ENCODE measurements around the gene TRPT1.
A peak's percentile ranks its signal among the peaks of the same experiment; 100 is the strongest.

The TRPT1 gene

GRCh38 chr11:64233913-64234586, 8.1 kb upstream of the TRPT1 start, which contains the start of gene VEGFB:
TSS of gene VEGFB (plus strand) at chr11:64234584. CDS start at chr11:64234834, 250 bp downstream.
- Mint-ChIP-seq H3K36me3 (ENCODE audit: low read depth) (peaks cover 17% of the 10 kb centered on the region), H3K27ac (peak within 1 kb of the TSS; percentile 71), H3K9me3 (no peaks in the 10 kb centered on the region), H3K4me3 (peak within 1 kb of the TSS; percentile 87), H3K4me1 (ENCODE audit: low read depth) (peaks cover 35% of the 10 kb centered on the region), H3K27me3 (ENCODE audit: low read depth) (no peaks in the 10 kb centered on the region)
- DNase-seq (ENCODE audit: low spot score): peak; percentile 72

DNA sequence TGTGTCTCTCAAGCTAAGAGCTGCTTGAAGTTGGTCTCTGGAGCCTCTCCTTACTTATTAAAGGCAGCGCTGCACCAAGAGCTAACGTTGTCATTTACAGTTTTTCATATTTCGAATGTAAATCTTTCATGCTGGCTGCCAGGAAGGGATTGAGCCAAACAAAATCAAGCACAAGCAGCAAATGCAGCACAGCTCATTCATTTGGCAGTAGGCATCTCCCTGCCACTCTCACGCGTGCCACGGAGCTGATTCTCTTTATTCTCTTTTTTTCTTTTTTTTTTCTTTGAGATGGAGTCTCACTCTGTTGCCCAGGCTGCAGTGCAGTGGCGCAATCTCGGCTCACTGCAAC, 7.0 kb upstream of the TRPT1 start:
- Mint-ChIP-seq H3K4me3 (peak overlapping the region; percentile 69), H3K27ac (peak overlapping the region; percentile 53), H3K4me1 (ENCODE audit: low read depth) (peaks cover 34% of the 10 kb centered on the region), H3K27me3 (ENCODE audit: low read depth) (no peaks in the 10 kb centered on the region), H3K9me3 (no peaks in the 10 kb centered on the region), H3K36me3 (ENCODE audit: low read depth) (peaks cover 12% of the 10 kb centered on the region)
- no peak for DNase-seq (ENCODE audit: low spot score)

- Mint-ChIP-seq H3K27ac (peak overlapping the region; percentile 53), H3K36me3 (ENCODE audit: low read depth) (peaks cover 10% of the 10 kb centered on the region), H3K4me3 (peak overlapping the region; percentile 90), H3K4me1 (ENCODE audit: low read depth) (peaks cover 38% of the 10 kb centered on the region), H3K27me3 (ENCODE audit: low read depth) (no peaks in the 10 kb centered on the region), H3K9me3 (no peaks in the 10 kb centered on the region)
- no peak for DNase-seq (ENCODE audit: low spot score)
These were observed 6.4 kb upstream of the TRPT1 start for GRCh38 chr11:64232182-64232966.

DNA sequence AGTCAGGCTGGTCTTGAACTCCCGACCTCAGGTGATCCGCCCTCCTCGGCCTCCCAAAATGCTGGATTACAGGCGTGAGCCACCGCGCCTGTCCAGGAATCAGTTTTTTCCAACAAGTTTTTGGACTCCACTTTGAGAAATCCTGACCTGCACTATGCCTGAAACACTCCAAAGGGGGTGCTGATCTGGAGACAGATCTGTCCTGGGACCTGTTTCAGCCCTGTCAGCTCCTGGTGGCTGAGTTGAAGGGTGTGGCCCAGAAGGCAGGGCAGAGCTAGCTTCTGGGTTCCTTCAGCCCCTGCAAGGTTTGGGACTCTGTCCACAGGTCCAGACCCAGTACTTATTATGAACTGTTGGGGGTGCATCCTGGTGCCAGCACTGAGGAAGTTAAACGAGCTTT, 5.6 kb upstream of the TRPT1 start:
- H3K36me3 Mint-ChIP-seq (ENCODE audit: low read depth): peaks cover 6% of the 10 kb centered on the region
- H3K4me1 Mint-ChIP-seq (ENCODE audit: low read depth): peaks cover 37% of the 10 kb centered on the region
- no peak overlapping the region for H3K27ac Mint-ChIP-seq
- no peaks in the 10 kb centered on the region for H3K27me3 Mint-ChIP-seq (ENCODE audit: low read depth)
- peak overlapping the region; percentile 90 for H3K4me3 Mint-ChIP-seq
- no peaks in the 10 kb centered on the region for H3K9me3 Mint-ChIP-seq
- DNase-seq (ENCODE audit: low spot score): no peak

- H3K4me1 Mint-ChIP-seq (ENCODE audit: low read depth): peaks cover 37% of the 10 kb centered on the region
- H3K27me3 Mint-ChIP-seq (ENCODE audit: low read depth): no peaks in the 10 kb centered on the region
These were observed 5.0 kb upstream of the TRPT1 start for GRCh38 chr11:64230985-64231365.

DNA sequence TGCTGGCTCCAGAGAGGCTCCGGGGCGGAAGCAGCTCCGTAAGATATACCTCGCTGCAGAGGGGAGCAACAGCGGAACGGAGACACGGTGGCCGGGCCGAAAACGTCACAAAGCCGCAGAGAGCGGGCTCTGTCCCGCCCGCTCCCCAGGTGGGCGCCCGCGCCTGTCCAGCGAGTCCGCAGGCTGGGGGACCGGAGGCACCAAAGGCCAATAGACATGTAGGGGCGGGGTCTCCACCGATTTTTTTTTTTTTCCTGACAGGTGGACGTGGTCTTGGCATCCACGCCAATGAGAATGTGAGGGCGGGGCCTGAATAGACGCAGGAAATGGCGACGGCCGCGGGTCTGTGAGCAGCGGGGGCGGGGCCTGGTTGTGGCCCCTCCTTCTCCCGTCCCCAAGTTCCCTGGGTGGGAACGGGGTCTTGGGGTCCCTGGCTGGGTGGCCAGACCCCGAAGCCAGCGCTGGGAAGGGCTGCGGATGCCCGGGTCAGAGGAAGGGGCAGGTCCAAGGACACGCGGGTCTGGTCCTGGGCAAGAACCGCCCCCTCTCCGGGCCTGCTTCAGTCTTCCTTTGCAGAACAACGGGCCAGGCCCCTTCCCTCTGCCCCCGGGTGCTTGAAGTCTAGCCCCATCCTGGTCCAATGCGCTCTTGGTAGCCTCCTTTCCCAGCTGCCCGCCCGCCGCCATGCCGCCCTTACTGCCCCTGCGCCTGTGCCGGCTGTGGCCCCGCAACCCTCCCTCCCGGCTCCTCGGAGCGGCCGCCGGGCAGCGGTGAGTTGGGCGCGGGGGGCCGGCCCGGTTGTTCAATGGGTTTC, 4.4 kb upstream of the TRPT1 start, which contains the start of gene DNAJC4:
DNAJC4 (plus strand) TSS at position 378 of the 814 bp plus-strand sequence; CDS start at position 685, 307 bp downstream.
- Mint-ChIP-seq H3K9me3 (no peaks in the 10 kb centered on the region), H3K27ac (peak within 1 kb of the TSS; percentile 91), H3K4me3 (peak within 1 kb of the TSS; percentile 90), H3K27me3 (ENCODE audit: low read depth) (no peaks in the 10 kb centered on the region), H3K36me3 (ENCODE audit: low read depth) (peaks cover 6% of the 10 kb centered on the region), H3K4me1 (ENCODE audit: low read depth) (peaks cover 33% of the 10 kb centered on the region)
- peak; percentile 92 for DNase-seq (ENCODE audit: low spot score)

More at GRCh38 chr11:64230985-64231365, 5.0 kb upstream of the TRPT1 start:
- DNase-seq (ENCODE audit: low spot score): no peak
- peak overlapping the region; percentile 66 for H3K27ac Mint-ChIP-seq
- H3K9me3 Mint-ChIP-seq: no peaks in the 10 kb centered on the region
- peak overlapping the region; percentile 90 for H3K4me3 Mint-ChIP-seq
- H3K36me3 Mint-ChIP-seq (ENCODE audit: low read depth): peaks cover 6% of the 10 kb centered on the region

GRCh38 chr11:64229744-64230170, 3.8 kb upstream of the TRPT1 start:
- peaks cover 5% of the 10 kb centered on the region for H3K36me3 Mint-ChIP-seq (ENCODE audit: low read depth)
- peaks cover 35% of the 10 kb centered on the region for H3K4me1 Mint-ChIP-seq (ENCODE audit: low read depth)
- H3K27ac Mint-ChIP-seq: peak overlapping the region; percentile 91
- no peaks in the 10 kb centered on the region for H3K9me3 Mint-ChIP-seq
- H3K27me3 Mint-ChIP-seq (ENCODE audit: low read depth): no peaks in the 10 kb centered on the region
- DNase-seq (ENCODE audit: low spot score): no peak
- H3K4me3 Mint-ChIP-seq: peak overlapping the region; percentile 90

DNA sequence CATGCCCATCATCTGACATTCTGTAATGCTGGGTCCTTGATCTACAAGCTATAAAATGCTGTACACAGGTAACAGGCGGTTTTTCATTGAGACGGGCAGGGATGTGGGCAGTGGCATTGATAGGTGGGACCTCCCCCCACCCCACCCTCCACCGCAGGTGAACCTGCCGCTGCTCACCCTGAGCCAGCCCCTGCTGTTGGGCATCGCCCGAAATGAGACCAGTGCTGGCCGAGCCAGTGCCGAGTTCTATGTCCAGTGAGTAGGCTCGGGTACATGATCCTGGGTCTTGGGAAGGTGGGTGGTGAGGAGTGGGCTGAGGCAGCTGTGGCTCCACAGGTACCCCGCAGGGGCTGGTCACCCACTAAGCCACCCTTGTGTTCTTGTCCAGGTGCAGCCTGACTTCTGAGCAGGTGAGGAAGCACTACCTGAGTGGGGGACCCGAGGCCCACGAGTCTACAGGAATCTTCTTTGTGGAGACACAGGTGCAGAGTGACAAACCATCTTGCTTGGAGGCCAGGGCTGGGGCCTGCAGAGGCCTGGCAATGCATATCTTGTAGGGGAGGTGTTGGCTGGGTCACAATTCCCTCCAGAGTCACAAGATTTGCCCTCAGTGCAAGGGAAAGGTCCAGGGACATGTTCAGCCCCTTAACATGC, 3.2 kb upstream of the TRPT1 start:
- H3K27ac Mint-ChIP-seq: peak overlapping the region; percentile 91
- H3K4me1 Mint-ChIP-seq (ENCODE audit: low read depth): peaks cover 36% of the 10 kb centered on the region

DNA sequence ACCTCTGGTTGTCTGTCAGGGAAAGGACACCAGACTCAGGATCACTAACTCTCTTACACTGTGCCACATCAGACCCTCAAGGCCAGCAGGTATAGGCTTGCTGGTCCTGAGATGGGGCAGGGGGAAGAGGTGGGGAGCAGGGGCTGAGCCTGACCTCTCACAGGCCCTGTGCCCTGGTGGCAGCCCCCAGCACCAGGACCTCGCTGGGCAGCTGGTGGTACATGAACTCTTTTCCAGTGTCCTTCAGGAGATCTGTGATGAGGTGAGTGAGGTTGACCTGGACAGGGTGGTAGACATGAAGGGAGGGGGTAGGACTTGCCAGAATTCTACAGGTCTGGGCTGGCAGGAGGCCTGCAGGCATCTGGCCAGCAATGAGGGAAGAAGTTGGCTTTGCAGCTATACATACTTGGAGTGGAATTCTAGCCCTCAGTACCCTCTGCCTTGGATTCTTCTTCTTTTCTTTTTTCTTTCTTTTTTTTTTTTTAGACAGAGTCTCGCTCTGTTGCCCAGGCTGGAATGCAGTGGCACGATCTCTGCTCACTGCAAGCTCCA, 1.5 kb upstream of the TRPT1 start:
- H3K9me3 Mint-ChIP-seq: no peaks in the 10 kb centered on the region
- H3K36me3 Mint-ChIP-seq (ENCODE audit: low read depth): peaks cover 8% of the 10 kb centered on the region
- peaks cover 31% of the 10 kb centered on the region for H3K4me1 Mint-ChIP-seq (ENCODE audit: low read depth)

More for the DNA sequence above, 3.2 kb upstream of the TRPT1 start:
- Mint-ChIP-seq H3K9me3 (no peaks in the 10 kb centered on the region), H3K27me3 (ENCODE audit: low read depth) (no peaks in the 10 kb centered on the region), H3K4me3 (peak overlapping the region; percentile 90), H3K36me3 (ENCODE audit: low read depth) (peaks cover 5% of the 10 kb centered on the region)
- no peak for DNase-seq (ENCODE audit: low spot score)

DNA sequence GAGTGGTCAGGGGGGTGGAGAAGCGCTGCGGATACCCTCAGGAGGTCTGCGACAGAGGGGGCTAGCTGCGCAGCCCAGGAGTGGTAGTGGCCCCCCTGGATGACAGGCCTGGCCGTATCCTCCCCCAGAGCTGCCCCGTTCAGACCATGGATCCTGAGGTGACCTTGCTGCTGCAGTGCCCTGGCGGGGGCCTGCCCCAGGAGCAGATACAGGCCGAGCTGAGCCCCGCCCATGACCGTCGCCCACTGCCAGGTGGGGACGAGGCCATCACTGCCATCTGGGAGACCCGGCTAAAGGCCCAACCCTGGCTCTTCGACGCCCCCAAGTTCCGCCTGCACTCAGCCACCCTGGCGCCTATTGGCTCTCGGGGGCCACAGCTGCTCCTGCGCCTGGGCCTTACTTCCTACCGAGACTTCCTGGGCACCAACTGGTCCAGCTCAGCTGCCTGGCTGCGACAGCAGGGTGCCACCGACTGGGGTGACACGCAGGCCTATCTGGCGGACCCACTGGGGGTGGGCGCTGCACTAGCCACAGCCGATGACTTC, 593 bp upstream of the TRPT1 start:
- peak overlapping the region; percentile 89 for H3K4me3 Mint-ChIP-seq
- H3K4me1 Mint-ChIP-seq (ENCODE audit: low read depth): peaks cover 24% of the 10 kb centered on the region
- peak; percentile 69 for DNase-seq (ENCODE audit: low spot score)
- no peaks in the 10 kb centered on the region for H3K9me3 Mint-ChIP-seq
- no peaks in the 10 kb centered on the region for H3K27me3 Mint-ChIP-seq (ENCODE audit: low read depth)
- H3K36me3 Mint-ChIP-seq (ENCODE audit: low read depth): peaks cover 9% of the 10 kb centered on the region
- peak overlapping the region; percentile 80 for H3K27ac Mint-ChIP-seq

More for the DNA sequence above, 1.5 kb upstream of the TRPT1 start:
- H3K4me3 Mint-ChIP-seq: peak overlapping the region; percentile 89
- no peak for DNase-seq (ENCODE audit: low spot score)
- H3K27ac Mint-ChIP-seq: peak overlapping the region; percentile 80
- H3K27me3 Mint-ChIP-seq (ENCODE audit: low read depth): no peaks in the 10 kb centered on the region

DNA sequence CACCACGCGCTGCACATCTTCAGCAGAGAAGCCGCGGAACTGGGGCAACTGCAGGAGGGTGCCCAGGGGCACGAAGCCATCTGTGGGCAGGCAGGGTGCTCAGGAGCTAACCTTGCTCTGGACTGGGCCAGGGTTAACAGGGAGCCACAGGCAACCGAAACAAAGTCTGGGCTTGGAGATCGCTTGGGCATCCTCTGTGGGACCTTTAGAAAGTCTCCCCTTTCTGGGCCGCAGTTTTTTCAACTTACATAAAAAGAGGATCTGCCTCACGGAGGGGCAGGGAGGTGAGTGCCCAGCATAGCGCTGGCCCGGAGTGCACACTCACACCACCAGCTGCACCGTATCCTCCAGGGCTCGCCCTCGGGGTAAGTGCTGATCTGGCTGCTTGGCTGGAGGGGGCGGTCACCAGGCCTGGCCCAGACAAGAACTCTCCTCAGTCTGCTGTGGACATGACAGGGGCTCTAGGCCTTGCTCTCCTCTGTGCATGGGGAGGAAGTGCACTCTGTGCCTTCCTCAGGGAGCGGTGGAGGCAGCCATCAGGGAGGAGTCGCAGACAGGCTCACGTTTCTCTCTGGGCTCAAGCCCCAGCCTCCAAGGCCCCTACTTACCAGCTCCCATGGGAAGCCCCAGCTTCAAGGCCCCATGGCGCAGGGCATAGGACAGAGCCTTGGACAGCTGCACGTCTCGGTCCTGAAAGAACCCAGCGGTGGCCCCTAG, 937 bp downstream of the TRPT1 start:
- Mint-ChIP-seq H3K27ac (peak overlapping the region; percentile 60), H3K4me3 (peak overlapping the region; percentile 89), H3K27me3 (ENCODE audit: low read depth) (no peaks in the 10 kb centered on the region), H3K9me3 (no peaks in the 10 kb centered on the region), H3K4me1 (ENCODE audit: low read depth) (peaks cover 23% of the 10 kb centered on the region), H3K36me3 (ENCODE audit: low read depth) (peaks cover 12% of the 10 kb centered on the region)
- DNase-seq (ENCODE audit: low spot score): no peak

GRCh38 chr11:64224151-64224890, 1.7 kb downstream of the TRPT1 start:
- Mint-ChIP-seq H3K27me3 (ENCODE audit: low read depth) (no peaks in the 10 kb centered on the region), H3K4me3 (peak overlapping the region; percentile 89), H3K4me1 (ENCODE audit: low read depth) (peaks cover 16% of the 10 kb centered on the region), H3K36me3 (ENCODE audit: low read depth) (peaks cover 10% of the 10 kb centered on the region), H3K27ac (peak overlapping the region; percentile 60), H3K9me3 (no peaks in the 10 kb centered on the region)
- no peak for DNase-seq (ENCODE audit: low spot score)

All from T-helper 2 cell treated with Interferon-gamma antibody and Interleukin-4, amounts not matched to agents 5 μg/mL and 100 μg/mL, for 36 hours (primary cell).